NCI-H524 (cell line): ENCODE results near the gene LAMB1.

Experiments used
- DNase-seq, 2 experiments: peaks; one replicate each; lab custom pipeline; 2025; lab: John Stamatoyannopoulos, UW

The LAMB1 gene

GRCh38 chr7:108017776-108018151, 14.8 kb upstream of the LAMB1 start:
- DNase-seq, result no peak

- peak in 1 of 2 experiments; percentile 45 for DNase-seq
Observed at GRCh38 chr7:108016841-108017775, 14.1 kb upstream of the LAMB1 start.

GRCh38 chr7:108015740-108016139, 12.8 kb upstream of the LAMB1 start:
- no peak for DNase-seq

GRCh38 chr7:108014747-108015682, 12.1 kb upstream of the LAMB1 start:
- no peak for DNase-seq

GRCh38 chr7:108014215-108014614, 11.3 kb upstream of the LAMB1 start:
- DNase-seq, result no peak

GRCh38 chr7:108012499-108013430, 9.8 kb upstream of the LAMB1 start:
- DNase-seq, result no peak

- no peak for DNase-seq
Observed at GRCh38 chr7:108010377-108010776, 7.4 kb upstream of the LAMB1 start.

GRCh38 chr7:108009873-108010272, 6.9 kb upstream of the LAMB1 start:
- DNase-seq, result no peak

GRCh38 chr7:108008827-108009226, 5.9 kb upstream of the LAMB1 start:
- DNase-seq, result no peak

- DNase-seq, result no peak
Observed at GRCh38 chr7:108008240-108008639, 5.3 kb upstream of the LAMB1 start.

GRCh38 chr7:108007762-108008161, 4.8 kb upstream of the LAMB1 start:
- DNase-seq, result no peak

- DNase-seq, result no peak
Observed at GRCh38 chr7:108007261-108007660, 4.3 kb upstream of the LAMB1 start.

GRCh38 chr7:108004220-108005142, 1.5 kb upstream of the LAMB1 start:
- DNase-seq, result no peak

- DNase-seq, result peak; percentile 15 to 31
Observed at GRCh38 chr7:108003599-108003935, 606 bp upstream of the LAMB1 start.

- DNase-seq, result peak; percentile 71 to 80
Observed at GRCh38 chr7:108001764-108002725, 916 bp downstream of the LAMB1 start.

- no peak for DNase-seq
Observed at GRCh38 chr7:108000875-108001763, 1.8 kb downstream of the LAMB1 start.

- DNase-seq, result no peak
Observed at GRCh38 chr7:107999779-108000560, 3.0 kb downstream of the LAMB1 start.
